Measurements from ENCODE around the gene RUFY4.

RUFY4 gene, protein sequence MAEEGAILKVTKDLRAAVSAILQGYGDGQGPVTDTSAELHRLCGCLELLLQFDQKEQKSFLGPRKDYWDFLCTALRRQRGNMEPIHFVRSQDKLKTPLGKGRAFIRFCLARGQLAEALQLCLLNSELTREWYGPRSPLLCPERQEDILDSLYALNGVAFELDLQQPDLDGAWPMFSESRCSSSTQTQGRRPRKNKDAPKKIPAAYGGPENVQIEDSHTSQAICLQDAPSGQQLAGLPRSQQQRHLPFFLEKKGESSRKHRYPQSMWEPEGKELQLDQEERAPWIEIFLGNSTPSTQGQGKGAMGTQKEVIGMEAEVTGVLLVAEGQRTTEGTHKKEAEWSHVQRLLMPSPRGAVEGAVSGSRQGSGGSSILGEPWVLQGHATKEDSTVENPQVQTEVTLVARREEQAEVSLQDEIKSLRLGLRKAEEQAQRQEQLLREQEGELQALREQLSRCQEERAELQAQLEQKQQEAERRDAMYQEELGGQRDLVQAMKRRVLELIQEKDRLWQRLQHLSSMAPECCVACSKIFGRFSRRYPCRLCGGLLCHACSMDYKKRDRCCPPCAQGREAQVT

DNA sequence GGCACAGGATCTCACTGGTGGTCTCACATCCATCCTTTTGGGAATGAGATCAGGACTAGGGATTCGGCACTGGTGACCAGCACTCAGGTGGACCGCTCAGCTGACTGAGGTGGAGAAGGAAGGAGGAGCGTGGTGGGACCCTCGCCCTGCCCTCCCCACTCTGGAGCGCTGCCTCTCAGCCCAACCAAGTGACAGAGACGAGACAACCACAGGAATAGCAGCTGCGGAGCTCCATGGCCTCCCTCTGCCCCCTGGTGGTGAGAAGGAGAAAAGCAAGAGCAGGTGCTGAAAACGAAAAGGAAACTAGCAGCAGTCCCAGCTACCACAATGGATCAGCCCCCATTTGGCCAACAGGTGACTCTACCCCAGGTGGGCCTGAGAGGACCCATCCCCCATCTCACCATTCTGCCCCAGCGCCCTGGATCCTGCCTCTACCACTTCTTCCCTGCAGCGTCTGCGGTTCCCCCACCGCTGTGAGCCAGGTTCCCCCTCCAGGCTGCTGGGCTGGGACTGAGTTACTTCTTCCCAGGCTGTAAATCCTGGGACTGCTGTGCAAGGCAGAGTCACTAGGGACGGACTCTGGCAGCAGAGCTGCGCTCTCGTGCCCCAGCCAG is at the start of gene RUFY4:
TSS of gene RUFY4 (plus strand) at position 533 of the 614 bp plus-strand sequence. CDS start 1,353 bp downstream, outside the sequence.
- peak; percentile 82 for DNase-seq (ENCODE audit: low spot score)

DNA sequence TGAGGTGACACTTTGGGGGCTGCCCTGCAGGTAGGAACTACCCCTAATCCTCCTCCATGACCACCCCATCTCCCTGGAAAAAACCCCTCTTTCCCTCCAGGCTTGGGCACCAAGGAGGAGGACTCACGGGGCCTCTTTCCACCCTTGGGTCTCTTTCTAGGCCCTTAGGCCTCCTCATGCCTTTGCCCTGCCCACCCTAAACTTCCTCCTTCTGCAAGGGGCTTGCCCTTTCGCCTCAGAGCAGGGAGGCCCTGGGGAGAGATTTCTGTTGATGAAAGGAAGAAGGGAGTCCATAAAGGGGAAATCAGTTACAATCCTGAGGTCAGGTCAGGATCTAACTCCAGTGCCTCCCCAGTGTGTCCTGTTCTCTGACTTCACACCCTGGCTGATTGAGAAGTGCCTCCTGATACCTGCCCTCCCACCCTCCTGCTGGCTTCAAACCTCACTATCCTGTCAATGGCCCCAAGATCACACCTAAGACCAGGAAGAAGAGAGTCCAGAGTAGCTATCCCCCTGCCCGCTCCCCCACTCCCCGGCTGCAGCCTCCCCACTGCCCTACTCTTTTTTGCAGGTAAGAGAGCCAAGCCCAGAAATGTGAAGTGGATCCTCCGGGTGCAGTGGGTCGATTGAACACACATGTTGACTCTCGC is 49.5 kb upstream of the RUFY4 start:
- no peak for DNase-seq (ENCODE audit: low spot score)

DNA sequence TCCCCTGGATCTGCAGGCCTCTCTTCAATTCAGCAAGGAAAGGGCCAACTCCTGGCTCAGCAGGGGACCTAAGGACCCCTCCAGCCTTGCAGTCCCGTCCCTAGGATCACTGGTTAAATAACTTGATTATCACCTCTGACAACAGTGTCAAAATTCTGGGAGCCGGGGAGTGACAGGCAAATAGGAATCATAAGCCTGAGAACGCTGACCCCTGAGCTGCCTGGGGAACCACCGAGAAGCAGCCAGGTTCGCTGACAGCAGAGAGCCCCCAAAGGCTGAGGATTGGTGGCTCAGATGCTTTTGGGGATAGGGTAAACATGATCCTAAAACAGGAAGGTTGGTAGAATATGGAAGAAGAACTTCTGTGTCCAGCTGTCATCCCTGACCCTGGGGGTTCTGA is 48.8 kb upstream of the RUFY4 start:
- DNase-seq (ENCODE audit: low spot score), result no peak

DNA sequence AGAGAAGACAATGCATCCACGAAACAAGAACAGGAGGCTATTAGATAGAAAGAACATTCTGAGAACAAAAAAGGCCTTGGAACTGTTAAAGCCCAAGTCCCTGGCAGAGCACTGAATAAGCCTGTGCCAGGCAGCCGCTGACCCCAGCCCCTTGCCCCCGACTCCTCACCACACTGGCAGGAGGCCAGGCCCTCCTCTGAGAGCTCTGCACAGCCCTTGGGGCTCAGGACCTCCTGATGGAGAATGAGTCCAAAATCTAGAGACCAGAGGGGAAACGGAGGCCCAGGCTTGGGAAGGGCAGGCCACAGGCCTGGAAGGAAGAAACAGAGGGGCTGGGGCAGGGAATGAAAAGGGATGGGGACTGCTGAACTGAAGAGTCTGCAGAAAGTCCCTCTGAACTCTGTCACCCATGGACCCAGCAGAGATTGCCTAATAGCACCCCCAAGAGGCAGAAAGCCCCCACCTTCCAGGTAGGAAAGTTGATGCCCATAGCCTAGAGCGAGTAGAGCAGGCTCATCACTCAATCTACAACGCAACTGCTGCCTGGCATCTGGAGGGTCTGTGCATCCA is 48.0 kb upstream of the RUFY4 start:
- DNase-seq (ENCODE audit: low spot score), result no peak

DNA sequence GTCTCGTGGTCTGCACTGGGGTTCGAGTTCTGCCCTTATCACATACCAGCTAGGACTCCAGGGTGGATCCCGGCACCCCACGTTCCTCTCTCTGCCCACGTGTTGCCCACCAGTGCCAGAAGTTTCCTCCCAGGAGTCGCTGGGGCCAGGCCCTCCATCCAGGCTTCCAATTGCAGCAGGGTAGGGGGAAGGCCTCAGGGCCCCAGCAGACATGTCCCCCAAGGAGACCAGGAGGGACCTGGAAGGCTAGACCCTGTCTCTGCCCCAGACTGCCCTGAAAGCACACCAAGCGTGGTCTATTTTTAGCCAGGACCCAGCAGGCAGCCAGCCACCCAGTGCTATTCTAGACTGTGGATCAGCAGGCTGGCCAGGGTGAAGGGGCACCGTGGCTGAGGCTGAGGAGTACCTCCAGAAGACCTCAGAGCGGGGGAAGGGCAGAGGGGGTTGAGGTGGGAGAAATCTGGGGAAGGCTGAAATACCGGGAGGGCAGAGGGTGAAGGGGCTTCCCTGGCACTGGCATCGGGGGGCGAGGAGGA is 47.4 kb upstream of the RUFY4 start:
- DNase-seq (ENCODE audit: low spot score), result no peak

DNA sequence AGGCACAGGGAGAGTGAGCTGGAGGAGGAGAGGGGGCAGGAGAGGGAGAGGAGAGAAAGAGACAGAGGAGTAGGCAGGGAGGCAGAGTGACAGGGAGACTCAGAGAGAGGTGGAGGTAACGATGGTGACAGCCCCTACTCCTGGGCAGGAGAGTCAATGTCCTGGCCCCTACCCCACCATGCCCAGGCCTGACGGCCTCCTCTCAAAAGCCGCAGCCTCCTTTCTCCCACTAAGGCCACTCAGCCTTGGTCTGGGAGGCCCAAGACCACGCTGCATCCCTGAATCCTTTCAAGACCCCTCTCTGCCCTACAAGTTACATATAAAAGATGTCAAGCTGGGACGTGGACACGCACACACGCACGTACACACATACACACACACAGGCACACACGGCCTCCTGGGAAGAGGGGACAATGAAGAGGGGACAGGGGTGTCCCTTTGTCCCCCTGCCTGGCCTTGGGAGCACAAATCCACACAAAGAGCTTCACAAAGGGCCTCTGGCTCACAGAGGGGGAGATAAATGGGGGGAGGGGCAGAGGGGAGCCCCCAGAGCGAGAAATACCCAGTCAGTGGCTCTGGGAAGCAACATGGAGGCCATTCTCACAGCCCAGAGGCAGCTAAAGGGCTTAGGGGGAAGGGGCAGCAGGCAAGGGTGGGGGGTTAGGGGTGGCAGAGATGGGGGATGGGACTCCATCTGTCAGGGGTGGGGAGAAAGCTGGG is 46.8 kb upstream of the RUFY4 start:
- DNase-seq (ENCODE audit: low spot score), result no peak

DNA sequence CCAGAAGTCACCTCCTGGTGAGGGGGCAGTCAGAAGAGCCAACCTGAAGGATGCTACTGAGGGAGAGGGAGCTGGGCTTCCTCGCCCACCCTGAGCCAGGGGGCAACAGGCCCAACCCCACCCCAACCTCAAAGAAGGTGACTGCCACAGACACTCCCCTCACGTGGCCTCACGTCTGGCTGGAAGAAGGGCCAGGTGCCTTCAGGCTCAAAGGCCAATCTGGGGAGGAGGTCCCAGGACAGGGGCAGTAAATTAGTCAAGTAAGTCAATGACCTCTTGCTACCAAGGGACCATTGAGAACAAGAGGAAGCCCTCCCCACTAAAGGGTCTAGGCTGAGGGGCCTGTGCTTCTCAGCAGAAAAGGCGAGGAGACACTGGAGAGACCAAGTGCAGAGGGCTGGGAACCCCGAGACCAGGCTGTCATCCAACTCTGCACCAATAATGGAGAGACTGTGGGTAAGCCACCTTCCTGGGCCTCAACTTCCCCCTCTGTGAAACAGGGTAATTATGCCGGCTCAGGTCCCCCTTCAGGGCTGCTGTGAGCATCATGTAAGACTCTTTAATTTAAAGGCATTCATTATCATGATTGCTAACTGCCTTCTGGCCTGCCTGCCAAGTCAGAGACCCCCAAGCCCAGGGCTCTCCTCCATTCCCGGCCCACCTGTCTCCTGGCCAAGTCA is 46.1 kb upstream of the RUFY4 start:
- DNase-seq (ENCODE audit: low spot score), result no peak

DNA sequence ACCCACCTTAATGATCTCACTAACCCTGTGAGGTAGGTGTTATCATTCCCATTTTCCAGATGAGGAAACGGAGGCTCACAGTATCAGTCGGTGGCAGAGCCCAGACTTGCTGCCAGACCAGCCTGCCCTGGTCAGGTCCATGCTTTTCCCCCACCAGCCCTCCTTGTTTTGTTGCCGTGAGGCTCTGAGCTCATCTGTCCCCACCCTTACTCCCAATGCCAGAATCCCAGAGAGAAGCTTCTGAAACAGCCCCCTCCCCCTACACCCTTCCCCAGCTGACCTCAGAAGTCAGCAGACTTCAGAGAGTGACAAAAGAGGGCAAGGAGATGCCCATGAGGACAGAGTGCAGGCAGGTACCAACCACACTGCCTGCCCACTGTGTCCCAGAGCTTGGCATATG is 45.4 kb upstream of the RUFY4 start:
- DNase-seq (ENCODE audit: low spot score), result no peak

DNA sequence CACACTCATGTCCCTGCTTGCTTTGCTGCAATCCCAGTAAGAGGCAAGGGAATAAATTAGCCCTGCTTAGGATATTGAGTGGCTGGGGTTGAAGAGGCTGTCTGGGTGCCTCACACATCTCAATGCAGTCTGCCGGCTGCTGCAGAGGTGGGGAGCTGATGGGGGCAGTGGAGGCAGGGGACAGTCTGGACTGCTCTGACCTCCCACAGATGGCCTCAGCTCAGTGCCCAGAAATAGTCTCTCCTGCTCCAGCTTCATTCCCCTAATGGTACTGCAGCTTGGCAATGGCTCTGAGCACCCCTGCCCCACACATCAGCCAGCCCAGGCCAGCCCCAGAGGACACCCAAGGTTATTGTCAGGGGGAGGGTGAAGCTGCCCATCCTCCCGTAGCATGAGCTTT is 44.7 kb upstream of the RUFY4 start:
- no peak for DNase-seq (ENCODE audit: low spot score)

- DNase-seq (ENCODE audit: low spot score), result no peak
Observed at GRCh38 chr2:218024871-218025270, 44.2 kb upstream of the RUFY4 start.

GRCh38 chr2:218026244-218026643 is 42.8 kb upstream of the RUFY4 start:
- DNase-seq (ENCODE audit: low spot score), result no peak

DNA sequence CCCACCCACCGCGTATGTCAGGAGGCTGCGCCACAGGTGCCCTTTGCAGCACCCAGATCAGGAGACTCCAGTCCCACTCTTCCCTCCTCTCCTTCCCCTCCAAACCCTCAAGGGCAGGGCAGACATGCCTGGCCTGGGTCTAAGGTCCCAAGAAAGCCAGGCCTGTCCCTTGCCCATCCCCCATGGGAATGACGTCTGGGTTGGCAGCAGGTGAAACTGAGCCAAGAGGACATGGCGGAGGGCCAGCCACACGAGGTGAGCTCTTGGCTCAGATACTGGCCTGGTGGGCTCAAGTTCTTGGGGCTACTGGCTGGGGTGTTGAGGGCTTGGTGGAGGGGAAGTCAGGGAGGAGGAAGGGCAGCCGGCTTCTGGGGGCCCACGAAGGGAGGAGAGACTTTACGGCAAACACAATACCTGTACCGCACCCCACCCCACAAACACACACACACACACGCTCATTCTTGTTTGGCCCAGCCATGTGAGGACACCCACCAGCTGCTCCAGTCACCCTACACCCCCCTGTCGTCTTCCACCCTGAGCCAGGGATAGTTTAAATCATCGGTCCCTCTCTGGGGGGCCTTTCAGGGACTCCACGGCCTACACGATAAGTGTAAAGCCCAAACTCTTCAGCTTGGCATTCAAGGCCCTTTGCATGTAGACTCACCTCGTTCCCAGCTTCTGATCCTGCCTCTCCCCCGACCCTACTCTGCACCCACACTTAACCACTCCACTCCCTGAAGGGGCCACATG is 42.2 kb upstream of the RUFY4 start:
- DNase-seq (ENCODE audit: low spot score), result no peak

GRCh38 chr2:218027426-218028188 is 41.4 kb upstream of the RUFY4 start:
- no peak for DNase-seq (ENCODE audit: low spot score)

- DNase-seq (ENCODE audit: low spot score), result no peak
Observed at GRCh38 chr2:218028189-218028495, 40.9 kb upstream of the RUFY4 start.

DNA sequence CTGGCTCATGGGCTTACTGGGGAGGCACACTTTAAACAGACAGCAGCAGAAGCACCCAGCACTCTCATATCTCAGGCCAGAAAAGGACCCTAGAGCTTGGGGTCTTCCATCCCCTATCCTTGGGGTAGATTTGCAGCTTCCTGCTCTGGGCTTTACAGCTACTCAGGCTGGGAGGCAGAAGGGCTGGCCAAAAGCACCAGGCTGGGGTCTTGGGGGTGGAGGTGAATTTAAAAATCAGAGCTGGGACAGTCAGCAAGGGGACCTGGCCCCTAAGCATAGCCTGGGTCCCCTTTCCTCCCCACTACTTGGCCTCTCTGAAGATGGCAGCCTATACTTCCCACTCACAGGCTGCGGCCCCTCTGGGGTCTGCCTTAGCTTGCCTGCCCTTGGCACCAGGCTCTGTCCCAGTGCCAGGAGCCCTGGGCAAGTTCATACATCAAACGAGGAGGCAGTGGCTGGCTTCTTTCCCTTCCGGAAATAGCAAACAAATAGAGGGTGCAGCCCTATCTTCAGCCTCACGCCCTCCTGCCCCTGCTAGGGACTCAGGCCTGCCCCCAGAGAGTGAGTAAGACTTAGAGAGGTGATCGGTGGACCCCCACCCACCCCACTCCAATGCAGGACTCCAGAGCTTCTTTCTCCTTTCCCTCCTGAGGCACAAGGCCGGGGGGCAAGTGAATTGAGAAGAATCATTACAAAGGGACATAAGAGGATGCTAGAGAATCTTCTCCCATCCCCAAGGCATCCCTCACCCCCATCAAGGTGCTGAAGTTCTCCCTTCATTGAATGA is 40.3 kb upstream of the RUFY4 start:
- no peak for DNase-seq (ENCODE audit: low spot score)

- no peak for DNase-seq (ENCODE audit: low spot score)
Observed at GRCh38 chr2:218029366-218030360, 39.4 kb upstream of the RUFY4 start.

DNA sequence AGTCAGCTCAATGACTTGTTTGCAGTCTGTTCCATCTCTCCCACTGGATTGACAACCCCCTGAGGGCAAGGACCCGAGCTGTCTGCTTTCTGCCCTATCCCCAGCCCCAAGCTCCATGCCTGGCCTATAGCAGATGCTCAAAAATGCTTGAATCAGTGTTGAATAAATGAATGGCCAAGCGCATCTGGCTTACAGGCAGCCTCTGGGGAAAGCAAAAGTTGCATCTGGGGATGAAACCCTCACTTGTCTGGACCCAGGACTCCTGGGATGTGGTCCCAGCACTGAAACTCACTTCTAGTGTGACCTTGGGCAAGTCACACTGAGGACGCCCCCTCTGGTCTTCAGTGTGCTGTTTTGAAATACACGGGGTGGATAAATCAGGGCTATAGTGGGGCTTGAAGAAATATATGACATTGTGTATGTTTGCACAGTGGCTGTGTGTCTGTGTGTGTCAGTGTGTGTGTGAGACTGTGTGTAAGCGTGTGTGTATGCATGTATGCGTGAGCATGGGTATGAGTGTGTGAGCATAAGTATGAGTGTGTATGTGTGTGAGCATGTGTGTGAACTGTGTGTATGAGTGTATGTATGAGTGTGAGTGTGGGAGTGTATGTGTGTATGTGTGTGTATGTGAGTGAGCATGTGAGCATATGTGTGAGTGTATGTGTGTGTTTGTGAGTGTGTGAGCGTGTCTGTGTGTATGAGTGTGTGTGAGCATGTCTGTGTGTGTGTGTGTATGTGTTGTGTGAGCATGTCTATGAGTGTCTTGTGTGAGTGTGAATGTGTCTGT is 38.5 kb upstream of the RUFY4 start:
- no peak for DNase-seq (ENCODE audit: low spot score)

All from RKO (cell line).